ENCODE results near the gene MRPL14. TPM values are rescaled to one million over a fixed set of nuclear protein-coding genes. Genes with fewer than 3 reads are reported as not detected.

MRPL14 gene
- total RNA-seq, 2 donors from 2014 or later = 72.0 to 77.7 TPM

- no peak overlapping the region for H3K9ac ChIP-seq (ENCODE audit: low read depth in 2 of 2, low read length in 2 of 2)
- H3K36me3 ChIP-seq = peaks cover 7% of the 10 kb centered on the region
- intact Hi-C loops (cut with DNase I) = no loop called here
- TF ChIP-seq, protein P1, sequence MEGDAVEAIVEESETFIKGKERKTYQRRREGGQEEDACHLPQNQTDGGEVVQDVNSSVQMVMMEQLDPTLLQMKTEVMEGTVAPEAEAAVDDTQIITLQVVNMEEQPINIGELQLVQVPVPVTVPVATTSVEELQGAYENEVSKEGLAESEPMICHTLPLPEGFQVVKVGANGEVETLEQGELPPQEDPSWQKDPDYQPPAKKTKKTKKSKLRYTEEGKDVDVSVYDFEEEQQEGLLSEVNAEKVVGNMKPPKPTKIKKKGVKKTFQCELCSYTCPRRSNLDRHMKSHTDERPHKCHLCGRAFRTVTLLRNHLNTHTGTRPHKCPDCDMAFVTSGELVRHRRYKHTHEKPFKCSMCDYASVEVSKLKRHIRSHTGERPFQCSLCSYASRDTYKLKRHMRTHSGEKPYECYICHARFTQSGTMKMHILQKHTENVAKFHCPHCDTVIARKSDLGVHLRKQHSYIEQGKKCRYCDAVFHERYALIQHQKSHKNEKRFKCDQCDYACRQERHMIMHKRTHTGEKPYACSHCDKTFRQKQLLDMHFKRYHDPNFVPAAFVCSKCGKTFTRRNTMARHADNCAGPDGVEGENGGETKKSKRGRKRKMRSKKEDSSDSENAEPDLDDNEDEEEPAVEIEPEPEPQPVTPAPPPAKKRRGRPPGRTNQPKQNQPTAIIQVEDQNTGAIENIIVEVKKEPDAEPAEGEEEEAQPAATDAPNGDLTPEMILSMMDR (IDR thresholded peaks at IDR 0.05) = no peak
- DNase-seq = no peak
- no peak overlapping the region for H3K27ac ChIP-seq
- H3K4me1 ChIP-seq = no peaks in the 10 kb centered on the region
- H3K9me3 ChIP-seq = no peaks in the 10 kb centered on the region
- H3K27me3 ChIP-seq = no peaks in the 10 kb centered on the region
- H3K4me3 ChIP-seq = no peak overlapping the region
Measured at GRCh38 chr6:44143731-44144130, 16.5 kb upstream of the MRPL14 start.

DNA sequence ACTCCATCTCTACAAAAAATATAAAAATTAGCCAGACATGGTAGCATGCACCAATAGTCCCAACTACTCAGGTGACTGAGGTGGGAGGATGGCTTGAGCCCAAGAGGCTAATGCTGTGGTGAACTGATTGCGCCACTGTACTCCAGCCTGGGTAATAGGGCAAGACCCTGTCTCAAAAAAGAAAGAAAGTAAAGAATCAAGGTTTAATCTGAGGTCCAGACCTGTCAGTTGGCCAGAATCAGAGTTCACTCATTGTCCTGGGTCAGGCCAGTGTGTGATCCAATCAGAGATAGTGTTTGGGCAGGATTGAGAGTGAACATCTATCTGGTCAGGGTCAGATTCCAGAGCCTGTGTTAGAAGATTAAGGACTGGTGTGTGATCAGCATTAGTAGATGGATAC lies 15.6 kb upstream of the MRPL14 start:
- TF ChIP-seq, protein P1 (IDR thresholded peaks at IDR 0.05) = no peak
- Histone ChIP-seq H3K4me3 (no peak overlapping the region), H3K36me3 (peaks cover 7% of the 10 kb centered on the region), H3K9ac (ENCODE audit: low read depth in 2 of 2, low read length in 2 of 2) (no peak overlapping the region), H3K4me1 (no peaks in the 10 kb centered on the region), H3K9me3 (no peaks in the 10 kb centered on the region), H3K27ac (no peak overlapping the region), H3K27me3 (no peaks in the 10 kb centered on the region)
- DNase-seq = no peak
- intact Hi-C loops (cut with DNase I) = no loop called here

GRCh38 chr6:44139351-44139743 lies 12.1 kb upstream of the MRPL14 start:
- no peak overlapping the region for H3K4me3 ChIP-seq
- H3K9me3 ChIP-seq = no peaks in the 10 kb centered on the region
- intact Hi-C loops (cut with DNase I) = no loop called here
- H3K36me3 ChIP-seq = peaks cover 7% of the 10 kb centered on the region
- H3K27ac ChIP-seq = no peak overlapping the region
- H3K4me1 ChIP-seq = no peaks in the 10 kb centered on the region
- DNase-seq = no peak
- H3K27me3 ChIP-seq = no peaks in the 10 kb centered on the region
- TF ChIP-seq, protein P1 (IDR thresholded peaks at IDR 0.05) = no peak
- no peak overlapping the region for H3K9ac ChIP-seq (ENCODE audit: low read depth in 2 of 2, low read length in 2 of 2)

- TF ChIP-seq, protein P1 (IDR thresholded peaks at IDR 0.05) = no peak
- Histone ChIP-seq H3K27ac (no peak overlapping the region), H3K9me3 (no peaks in the 10 kb centered on the region), H3K9ac (ENCODE audit: low read depth in 2 of 2, low read length in 2 of 2) (no peak overlapping the region), H3K27me3 (no peaks in the 10 kb centered on the region), H3K36me3 (peaks cover 7% of the 10 kb centered on the region), H3K4me3 (no peak overlapping the region), H3K4me1 (peaks cover 3% of the 10 kb centered on the region)
- no peak for DNase-seq
- intact Hi-C loops (cut with DNase I) = no loop called here
Measured at GRCh38 chr6:44138717-44139350, 11.6 kb upstream of the MRPL14 start.

DNA sequence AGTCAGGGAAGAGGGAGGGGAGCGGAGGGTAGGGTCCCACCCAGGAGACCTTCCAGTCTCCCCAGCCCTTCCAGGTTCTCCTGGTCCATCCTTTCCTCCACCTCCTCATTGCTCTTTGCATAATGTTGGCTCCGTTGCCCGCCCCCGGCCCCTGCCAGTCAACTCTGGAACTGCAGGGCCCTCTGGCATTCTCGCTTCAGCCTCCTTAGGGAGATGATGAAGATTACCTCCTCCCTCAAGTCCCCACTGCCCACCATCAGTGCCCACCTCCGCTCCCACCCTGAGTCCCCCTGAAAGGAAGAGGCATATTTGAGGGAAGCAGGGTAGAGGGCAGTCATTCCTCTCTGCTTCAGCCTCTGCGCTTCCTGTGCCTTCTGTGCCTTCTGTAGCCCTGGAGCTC lies 8.6 kb upstream of the MRPL14 start:
- no peaks in the 10 kb centered on the region for H3K27me3 ChIP-seq
- H3K27ac ChIP-seq = no peak overlapping the region
- TF ChIP-seq, protein P1 (IDR thresholded peaks at IDR 0.05) = no peak
- no peak overlapping the region for H3K9ac ChIP-seq (ENCODE audit: low read depth in 2 of 2, low read length in 2 of 2)
- H3K9me3 ChIP-seq = no peaks in the 10 kb centered on the region
- peaks cover 7% of the 10 kb centered on the region for H3K36me3 ChIP-seq
- peaks cover 12% of the 10 kb centered on the region for H3K4me1 ChIP-seq
- DNase-seq = no peak
- intact Hi-C loops (cut with DNase I) = no loop called here
- H3K4me3 ChIP-seq = no peak overlapping the region
